ENCODE data around the gene SLC39A13.

The SLC39A13 gene

GRCh38 chr11:47359586-47359985, 48.8 kb upstream of the SLC39A13 start:
- Histone ChIP-seq H3F3A (ENCODE audit: insufficient read depth) (no peaks in the 10 kb centered on the region), H3K4me2 (ENCODE audit: low read depth, low read length, poor library complexity, severe bottlenecking) (no peak overlapping the region)

GRCh38 chr11:47360341-47360740, 48.0 kb upstream of the SLC39A13 start:
- Histone ChIP-seq H3F3A (ENCODE audit: insufficient read depth) (no peaks in the 10 kb centered on the region), H3K4me3 (ENCODE audit: insufficient read depth, low read length, poor library complexity, severe bottlenecking) (no peak overlapping the region), H3K79me2 (ENCODE audit: insufficient read depth, low read length) (peaks cover 11% of the 10 kb centered on the region; the same call in 1 of the 2 replicates), H4K20me1 (ENCODE audit: low read depth, low read length) (no peaks in the 10 kb centered on the region), H2AFZ (ENCODE audit: low read depth, low read length, severe bottlenecking) (no peak overlapping the region), H3K27me3 (ENCODE audit: low read length) (no peaks in the 10 kb centered on the region), H3K9ac (ENCODE audit: low read length) (no peak overlapping the region), H3K27ac (ENCODE audit: low read depth, low read length) (no peak overlapping the region), H3K9me2 (replicated peaks; ENCODE audit: insufficient read depth, low read length) (no peaks in the 10 kb centered on the region), H3K4me2 (ENCODE audit: low read depth, low read length, poor library complexity, severe bottlenecking) (no peak overlapping the region), H3K9me3 (ENCODE audit: insufficient read depth, low read length) (no peaks in the 10 kb centered on the region), H3K36me3 (ENCODE audit: low read length) (no peaks in the 10 kb centered on the region)
- TF ChIP-seq EZH2phosphoT487 (conservative IDR thresholded peaks at IDR 0.05; ENCODE audit: low read length) (no peak), CTCF (IDR thresholded peaks at IDR 0.05; ENCODE audit: insufficient read depth, low read length, poor library complexity, severe bottlenecking) (no peak)

More at GRCh38 chr11:47359586-47359985, 48.8 kb upstream of the SLC39A13 start:
- no peaks in the 10 kb centered on the region for H3K36me3 ChIP-seq (ENCODE audit: low read length)
- TF ChIP-seq CTCF (IDR thresholded peaks at IDR 0.05; ENCODE audit: insufficient read depth, low read length, poor library complexity, severe bottlenecking) (no peak), EZH2phosphoT487 (conservative IDR thresholded peaks at IDR 0.05; ENCODE audit: low read length) (no peak)
- H3K27ac ChIP-seq (ENCODE audit: low read depth, low read length): no peak overlapping the region
- no peaks in the 10 kb centered on the region for H3K27me3 ChIP-seq (ENCODE audit: low read length)
- no peak overlapping the region for H3K4me3 ChIP-seq (ENCODE audit: insufficient read depth, low read length, poor library complexity, severe bottlenecking)
- no peaks in the 10 kb centered on the region for H4K20me1 ChIP-seq (ENCODE audit: low read depth, low read length)
- H2AFZ ChIP-seq (ENCODE audit: low read depth, low read length, severe bottlenecking): no peak overlapping the region
- H3K9me3 ChIP-seq (ENCODE audit: insufficient read depth, low read length): no peaks in the 10 kb centered on the region
- H3K79me2 ChIP-seq (ENCODE audit: insufficient read depth, low read length): peaks cover 5% of the 10 kb centered on the region; the same call in 1 of the 2 replicates
- no peak overlapping the region for H3K9ac ChIP-seq (ENCODE audit: low read length)
- no peaks in the 10 kb centered on the region for H3K9me2 ChIP-seq (replicated peaks; ENCODE audit: insufficient read depth, low read length)

- Histone ChIP-seq H3K36me3 (ENCODE audit: low read length) (no peaks in the 10 kb centered on the region), H3K9me3 (ENCODE audit: insufficient read depth, low read length) (no peaks in the 10 kb centered on the region), H3K27me3 (ENCODE audit: low read length) (no peaks in the 10 kb centered on the region), H4K20me1 (ENCODE audit: low read depth, low read length) (no peaks in the 10 kb centered on the region), H3F3A (ENCODE audit: insufficient read depth) (no peaks in the 10 kb centered on the region), H3K4me2 (ENCODE audit: low read depth, low read length, poor library complexity, severe bottlenecking) (no peak overlapping the region), H3K27ac (ENCODE audit: low read depth, low read length) (no peak overlapping the region), H3K9ac (ENCODE audit: low read length) (no peak overlapping the region), H2AFZ (ENCODE audit: low read depth, low read length, severe bottlenecking) (no peak overlapping the region), H3K4me3 (ENCODE audit: insufficient read depth, low read length, poor library complexity, severe bottlenecking) (no peak overlapping the region), H3K9me2 (replicated peaks; ENCODE audit: insufficient read depth, low read length) (no peaks in the 10 kb centered on the region), H3K79me2 (ENCODE audit: insufficient read depth, low read length) (peaks cover 21% of the 10 kb centered on the region)
- no peak for TF ChIP-seq EZH2phosphoT487 (conservative IDR thresholded peaks at IDR 0.05; ENCODE audit: low read length)
- no peak for TF ChIP-seq CTCF (IDR thresholded peaks at IDR 0.05; ENCODE audit: insufficient read depth, low read length, poor library complexity, severe bottlenecking)
Observed at GRCh38 chr11:47361419-47361818, 47.0 kb upstream of the SLC39A13 start.

Measured in SU-DHL-6 (cell line).